ENCODE measurements around the gene RPL36.

DNA sequence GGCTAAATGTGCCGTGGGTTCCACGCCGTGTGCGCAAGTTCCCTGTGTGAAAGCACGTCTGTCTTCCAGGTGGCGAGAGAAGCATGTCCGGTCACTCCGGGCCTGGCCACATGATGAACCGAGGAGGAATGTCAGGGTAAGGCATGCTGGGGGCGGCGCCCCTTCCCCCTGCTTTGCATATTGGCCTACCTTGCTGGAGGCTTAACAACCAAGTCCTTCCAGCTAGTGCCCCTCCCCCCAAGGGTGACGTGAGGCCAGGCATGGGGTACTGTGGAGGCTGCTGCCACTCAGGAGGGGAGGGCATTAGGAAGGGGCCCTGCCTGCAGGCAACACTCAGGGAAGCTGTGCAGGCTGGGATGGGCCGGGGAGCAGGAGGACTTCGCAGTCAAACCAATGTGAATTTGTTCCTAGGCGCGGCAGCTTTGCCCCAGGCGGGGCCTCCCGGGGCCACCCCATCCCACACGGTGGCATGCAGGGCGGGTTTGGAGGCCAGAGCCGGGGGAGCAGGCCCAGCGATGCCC lies 22.3 kb upstream of the RPL36 start:
- TF ChIP-seq POLR2AphosphoS5 (IDR thresholded peaks at IDR 0.05; ENCODE audit: borderline replicate concordance, low read depth, low read length) (peak; percentile 16; the same call in 1 of the 2 replicates), EZH2 (IDR thresholded peaks at IDR 0.05) (no peak)

Data from SK-N-MC (cell line).